Right forelimb (tissue), 1 donor: ENCODE data around the gene NCF2.

Experiments
- DNase-seq: peaks from one replicate; pipeline ENCODE4 v3.0.0-alpha.2; 2018

NCF2 gene

DNA sequence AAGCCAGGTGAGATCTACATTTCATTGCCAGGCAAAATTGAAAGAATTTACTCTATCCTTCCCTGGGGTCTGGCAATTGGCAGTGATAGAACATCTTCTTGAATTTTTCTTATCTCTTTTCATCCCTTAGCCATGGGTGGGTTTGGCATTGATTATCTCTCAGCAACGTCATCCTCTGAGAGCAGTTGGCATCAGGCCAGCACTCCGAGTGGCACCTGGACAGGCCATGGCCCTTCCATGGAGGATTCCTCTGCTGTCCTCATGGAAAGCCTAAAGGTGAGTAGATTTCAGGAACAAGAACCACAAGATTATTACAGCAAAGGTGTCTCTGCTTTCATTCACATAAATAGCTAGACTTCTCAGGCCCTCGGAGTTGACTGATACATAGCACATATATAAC, 39.3 kb downstream of the NCF2 start:
- DNase-seq, result no peak

DNA sequence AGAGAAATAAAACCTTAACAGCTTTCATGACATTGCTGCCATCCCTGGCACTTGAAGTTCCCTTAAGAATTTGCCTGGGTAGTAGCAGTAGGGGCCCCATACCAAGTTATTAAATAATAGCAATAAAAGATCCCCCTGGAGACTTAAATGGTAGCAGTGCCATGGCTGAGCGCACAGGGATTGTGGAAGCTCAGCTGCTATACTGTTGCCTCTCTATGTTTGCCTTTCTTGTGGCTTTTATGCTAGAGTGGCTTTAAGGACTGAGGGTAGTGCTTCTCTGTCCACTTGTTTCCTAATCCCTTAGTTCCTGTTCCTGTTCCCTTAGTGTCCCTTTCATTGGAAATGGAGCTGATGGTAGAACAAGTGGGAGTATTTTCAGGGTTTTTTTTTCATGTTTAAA, 42.1 kb downstream of the NCF2 start:
- DNase-seq, result no peak

DNA sequence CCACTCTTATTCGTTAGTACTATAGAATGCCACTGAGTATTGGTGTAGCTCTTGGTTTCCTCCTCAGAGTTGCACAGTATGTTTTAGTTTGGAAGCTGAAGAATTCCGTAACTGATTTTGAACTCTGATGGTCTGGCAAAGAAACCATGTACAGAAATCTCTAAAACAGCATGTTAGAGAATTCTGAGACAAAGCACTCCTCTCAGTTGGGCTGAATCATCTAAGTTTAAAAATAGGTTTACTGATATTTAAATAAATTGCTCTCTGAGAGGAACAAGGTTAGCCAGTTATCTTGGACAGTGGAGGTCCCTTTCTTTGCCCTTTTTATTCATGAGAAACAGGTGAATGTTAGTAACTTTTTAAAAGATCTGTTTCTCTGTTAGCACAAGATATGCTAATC, 43.8 kb downstream of the NCF2 start:
- no peak for DNase-seq

DNA sequence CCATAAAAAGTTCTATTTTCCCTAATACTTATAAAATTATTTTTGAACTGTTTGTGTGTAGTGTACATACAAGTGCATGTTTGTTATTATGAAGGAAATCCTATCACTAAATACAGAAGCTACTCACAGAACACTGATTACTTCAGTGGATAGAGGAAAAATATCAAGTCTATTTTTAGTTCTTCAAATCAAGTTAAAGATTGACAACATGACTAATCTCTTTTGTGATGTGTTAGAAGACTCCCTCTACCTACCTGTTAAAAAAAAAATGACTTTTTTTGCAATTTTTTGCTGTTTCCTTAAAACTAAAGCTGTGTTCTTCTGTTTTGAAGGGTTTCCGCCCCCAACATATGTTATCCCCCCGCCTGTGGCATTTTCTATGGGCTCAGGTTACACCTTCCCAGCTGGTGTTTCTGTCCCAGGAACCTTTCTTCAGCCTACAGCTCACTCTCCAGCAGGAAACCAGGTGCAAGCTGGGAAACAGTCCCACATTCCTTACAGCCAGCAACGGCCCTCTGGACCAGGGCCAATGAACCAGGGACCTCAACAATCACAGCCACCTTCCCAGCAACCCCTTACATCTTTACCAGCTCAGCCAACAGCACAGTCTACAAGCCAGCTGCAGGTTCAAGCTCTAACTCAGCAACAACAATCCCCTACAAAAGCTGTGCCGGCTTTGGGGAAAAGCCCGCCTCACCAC, 45.5 kb downstream of the NCF2 start:
- DNase-seq, result no peak

DNA sequence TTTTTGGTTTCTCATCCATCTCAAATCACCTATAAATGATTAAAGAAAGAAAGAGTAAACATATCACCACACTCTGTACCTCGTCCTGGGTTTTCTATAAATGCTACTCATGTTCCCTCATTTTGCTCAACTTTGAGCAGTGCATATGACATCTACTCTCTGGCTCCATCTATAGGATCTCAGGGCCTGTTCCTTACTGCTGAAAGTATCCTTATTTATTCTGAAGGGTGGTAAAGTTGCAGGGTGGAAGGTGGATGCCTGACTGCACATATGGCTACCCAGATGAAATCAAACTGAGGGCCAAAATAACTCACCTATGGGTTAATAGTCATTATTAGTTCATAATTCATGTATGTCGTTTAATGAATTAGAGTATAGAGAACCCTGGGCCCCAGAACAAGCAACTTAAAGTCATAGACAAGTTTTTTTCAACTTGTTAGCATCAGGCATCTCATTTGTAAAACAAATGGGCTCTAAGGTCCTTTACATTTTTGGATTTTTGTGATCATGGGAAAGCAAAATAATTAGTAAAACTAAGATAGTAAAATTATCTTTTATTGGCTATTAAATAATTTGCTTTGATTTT, 46.5 kb downstream of the NCF2 start:
- DNase-seq, result no peak

DNA sequence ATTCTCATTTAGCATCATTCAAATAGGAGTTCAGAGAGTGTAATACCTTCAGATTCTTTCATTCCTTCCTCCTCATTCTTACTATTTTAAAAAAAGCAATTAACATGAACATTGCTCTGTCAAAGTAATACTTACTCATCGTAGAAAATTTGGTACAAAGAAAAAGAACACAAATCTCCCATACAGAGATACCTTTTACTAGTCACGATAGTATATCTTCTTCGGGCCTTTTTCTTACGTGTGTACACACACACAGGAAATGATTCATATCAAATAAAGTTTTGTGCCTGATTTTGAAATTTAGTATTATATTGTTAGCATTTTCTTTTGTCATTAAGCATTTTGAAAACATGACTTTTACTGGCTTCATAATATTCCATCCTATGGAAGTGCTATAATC, 52.9 kb downstream of the NCF2 start:
- DNase-seq, result no peak

DNA sequence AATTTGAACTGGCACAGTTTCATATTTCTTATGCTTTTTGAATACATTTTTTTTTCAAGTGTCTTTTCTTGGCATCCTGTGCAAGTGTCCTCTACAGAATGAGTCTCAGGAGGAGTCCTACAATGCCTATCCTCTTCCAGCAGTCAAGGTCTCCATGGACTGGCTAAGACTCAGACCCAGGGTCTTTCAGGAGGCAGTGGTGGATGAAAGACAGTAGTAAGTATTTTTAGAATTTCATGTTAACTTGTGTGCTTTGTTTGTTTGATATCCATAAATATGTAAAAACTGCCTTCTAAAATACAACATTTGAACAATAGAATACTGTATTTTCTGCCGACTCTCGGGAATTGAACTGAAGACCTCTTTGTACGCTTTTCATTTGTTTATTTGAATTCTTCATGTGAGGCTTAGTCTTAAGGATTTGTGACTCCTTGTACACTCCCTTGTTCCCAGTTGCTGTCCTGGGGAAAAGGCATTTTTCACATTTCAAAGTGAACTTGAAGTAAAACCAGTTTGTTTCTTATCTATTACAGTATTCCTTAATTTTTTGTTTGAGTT, 56.6 kb downstream of the NCF2 start:
- DNase-seq, result no peak

DNA sequence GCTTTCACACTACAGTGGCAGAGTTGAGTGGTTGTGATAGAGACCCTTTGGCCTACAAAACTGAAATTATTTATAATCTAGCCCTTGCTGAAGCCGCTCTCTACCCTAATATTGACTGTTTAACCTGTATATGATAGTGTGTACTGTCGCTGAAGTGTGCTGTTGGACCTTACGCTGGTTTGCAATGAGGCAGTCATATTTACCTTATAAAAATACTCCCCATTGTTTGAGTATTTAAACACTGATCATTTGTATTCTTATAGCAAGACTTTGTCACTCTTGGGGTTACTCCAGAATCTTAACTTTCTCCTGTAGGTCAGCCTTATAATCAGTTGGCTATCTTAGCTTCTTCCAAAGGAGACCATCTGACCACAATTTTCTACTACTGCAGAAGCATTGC, 61.7 kb downstream of the NCF2 start:
- DNase-seq, result no peak

DNA sequence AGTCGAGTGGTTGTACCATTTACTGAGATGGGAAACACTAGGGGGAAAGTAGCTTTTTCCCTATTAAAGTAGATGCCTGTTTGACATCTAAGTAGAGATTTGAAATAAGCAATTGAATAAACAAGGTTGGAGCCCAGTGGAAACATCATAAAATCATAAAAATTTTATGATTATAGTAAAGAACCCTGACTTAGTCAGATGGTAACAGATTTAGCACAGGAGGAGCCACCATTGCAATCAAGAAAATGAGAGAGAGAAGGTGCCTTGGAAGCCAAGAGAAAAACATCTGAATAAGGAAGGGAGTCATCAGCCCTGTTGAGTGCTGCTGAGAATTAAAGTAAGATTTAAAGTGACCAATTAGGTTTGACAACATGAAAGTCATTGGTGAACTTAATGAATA, 68.2 kb downstream of the NCF2 start:
- DNase-seq, result no peak

DNA sequence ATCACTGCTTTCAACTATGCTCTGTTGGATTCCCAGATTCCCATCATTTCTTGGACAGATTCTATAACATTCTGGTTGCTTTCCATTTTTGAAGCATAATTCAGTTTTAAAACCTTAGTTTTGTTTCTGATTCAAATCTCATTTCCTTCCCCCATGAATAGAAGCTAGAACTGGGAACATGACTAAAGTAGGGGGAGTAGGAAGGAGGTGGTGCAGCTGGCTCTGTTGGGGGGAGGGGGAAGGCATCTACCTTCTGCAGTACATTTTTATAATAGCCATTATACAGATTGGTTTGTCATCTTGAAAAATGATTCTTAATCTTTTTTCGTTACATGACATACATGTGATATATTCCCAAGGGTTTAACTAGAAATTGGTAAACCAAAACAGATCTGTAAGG, 69.9 kb downstream of the NCF2 start:
- DNase-seq, result no peak

DNA sequence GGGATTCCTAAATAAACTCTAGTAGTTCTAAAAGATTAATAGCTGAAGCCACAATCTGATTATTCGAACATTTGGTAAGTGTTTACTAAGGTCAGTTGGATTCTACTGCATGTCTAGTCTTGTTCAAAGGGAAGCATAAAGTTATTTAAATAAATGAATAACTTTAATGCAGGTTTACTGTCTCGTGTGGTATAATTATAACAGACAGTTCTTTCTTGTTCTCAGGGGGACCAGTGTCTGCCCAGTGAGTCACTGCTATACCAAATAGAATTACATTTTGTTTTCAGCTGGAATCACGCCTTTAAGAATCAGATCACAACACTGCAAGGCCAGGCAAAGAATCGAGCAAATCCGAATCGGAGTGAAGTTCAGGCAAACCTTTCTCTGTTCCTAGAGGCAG, 72.9 kb downstream of the NCF2 start:
- DNase-seq, result no peak

DNA sequence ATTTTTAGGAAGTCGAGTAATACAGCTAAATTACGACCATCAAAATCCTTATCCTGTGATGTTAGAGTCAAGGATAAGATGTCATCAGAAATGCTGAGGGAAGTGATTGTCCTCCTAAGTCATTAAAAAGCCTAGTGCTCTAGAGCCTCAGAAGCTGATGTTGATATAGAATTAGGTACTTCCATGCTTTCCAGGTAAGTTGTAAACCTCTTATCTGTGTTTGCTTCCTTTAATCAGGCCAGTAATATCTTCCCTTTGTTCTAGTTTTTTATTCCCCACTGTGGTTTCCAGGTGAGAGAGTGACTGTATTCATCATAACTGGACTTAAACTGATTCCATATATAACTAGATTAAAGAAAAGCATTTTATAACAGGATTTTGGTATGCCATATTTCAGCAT, 73.5 kb downstream of the NCF2 start:
- DNase-seq, result no peak

DNA sequence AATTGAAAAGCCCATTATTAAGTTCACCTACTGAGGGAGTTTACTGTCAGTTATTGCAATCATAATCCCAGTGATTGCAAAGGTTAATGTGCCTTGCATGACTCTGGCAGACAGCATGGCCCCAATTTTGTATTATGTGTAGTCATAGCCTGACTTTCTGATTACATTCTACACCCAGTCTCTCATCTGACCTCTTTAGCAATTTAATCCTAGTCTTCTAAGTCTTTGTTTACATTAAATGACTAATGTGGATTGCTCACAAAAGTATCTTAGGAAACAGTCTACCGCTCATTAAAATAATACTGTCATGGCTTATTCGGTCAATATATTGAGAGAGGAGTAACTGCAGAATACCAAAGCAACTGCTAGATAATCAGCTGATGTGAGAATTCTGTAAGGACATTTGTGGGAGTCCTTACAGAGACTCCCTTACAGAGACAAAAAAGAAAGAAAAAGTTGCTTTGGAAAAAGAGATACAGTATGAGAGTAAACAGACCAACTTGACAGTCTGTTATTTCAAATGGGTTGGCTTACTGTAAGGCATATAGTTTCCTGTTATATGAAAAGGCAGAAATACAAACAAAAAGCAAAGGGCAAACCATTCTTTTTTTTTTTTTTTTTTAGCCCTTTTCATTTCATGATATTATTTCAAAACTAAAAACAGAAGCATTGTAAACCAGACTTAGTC, 75.1 kb downstream of the NCF2 start:
- DNase-seq, result no peak

DNA sequence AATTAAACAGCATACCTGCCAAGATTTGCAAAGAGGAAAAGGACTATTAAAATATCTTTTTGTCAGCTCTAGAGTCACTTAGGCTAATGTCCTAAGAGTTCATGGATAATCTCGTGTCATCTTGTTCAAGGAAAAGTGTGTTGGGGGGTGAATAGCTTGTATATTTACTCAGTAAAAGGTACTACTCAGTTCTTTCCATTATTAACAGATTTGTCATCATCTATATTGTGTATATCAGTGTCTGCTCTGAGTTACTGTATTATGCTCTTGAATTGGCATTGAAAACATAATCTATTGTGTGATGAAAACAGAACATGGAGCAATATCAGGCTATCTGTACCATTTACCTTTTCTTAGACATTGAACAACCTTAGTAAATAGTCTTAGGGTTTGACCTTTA, 76.0 kb downstream of the NCF2 start:
- no peak for DNase-seq

DNA sequence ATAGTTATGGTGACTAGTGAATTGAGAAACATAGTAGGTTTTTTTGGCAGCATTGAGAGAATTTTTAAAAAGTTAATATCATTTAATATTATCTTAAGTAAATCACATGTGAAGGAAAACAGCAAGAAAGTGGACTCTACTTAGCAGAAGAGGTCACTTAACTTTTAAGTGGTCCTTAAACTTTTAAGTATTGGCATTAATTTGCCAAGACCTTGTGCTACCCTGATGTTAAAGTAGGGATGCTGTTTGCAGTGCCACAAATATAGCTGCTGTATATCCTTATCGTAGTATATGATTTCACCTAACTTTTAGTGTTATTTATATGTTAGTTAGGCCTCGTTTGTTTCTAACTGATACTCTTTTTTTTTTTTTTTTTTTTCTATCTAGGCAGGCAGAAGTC, 77.8 kb downstream of the NCF2 start:
- DNase-seq, result no peak

DNA sequence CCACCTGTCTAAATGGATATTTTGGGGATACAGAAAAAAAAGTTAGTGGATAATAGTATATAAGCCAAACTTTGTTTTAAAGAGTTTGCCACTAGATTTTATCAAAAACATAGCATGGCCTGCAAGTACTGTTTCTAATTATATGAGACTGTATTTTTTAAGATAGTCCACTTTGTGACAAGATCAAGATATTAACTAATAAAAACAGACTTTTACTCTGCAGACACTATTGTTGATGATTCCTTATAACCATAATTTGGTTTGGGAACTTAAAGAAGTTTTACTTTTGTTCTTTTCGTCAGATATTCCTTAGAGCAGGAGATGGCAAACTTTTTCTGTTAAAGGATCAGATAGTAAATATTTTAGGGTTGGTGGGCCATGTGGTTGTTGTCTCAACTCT, 81.6 kb downstream of the NCF2 start:
- DNase-seq, result no peak

DNA sequence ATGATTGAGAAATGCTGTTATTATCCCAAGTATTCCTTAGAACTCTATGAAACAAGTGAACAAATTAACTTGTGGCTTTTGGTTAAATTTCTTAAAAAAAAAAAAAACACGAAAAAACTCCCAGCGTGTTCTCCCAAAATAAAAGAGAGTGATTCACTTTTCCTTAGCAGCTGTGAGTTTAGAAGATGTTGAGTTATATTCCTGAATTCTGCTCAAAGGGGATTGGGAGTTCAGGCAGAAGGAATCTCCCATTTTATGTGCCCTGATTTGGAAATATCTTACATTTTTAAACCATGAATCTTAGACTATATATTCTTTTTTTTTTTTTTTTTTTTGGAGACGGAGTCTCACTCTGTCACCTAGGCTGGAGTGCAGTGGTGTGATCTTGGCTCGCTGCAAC, 83.7 kb downstream of the NCF2 start:
- DNase-seq, result no peak
